Measurements from ENCODE around the gene MYPOP. TPM values are rescaled to one million over a fixed set of nuclear protein-coding genes. Genes with fewer than 3 reads are reported as not detected.

MYPOP gene
- total RNA-seq, 1 donor from 2014 or later = 1.6 TPM

GRCh38 chr19:45852145-45852750 lies 50.2 kb downstream of the MYPOP start:
- H3K27ac ChIP-seq = no peak overlapping the region
- H3K9me3 ChIP-seq = no peaks in the 10 kb centered on the region
- H3K27me3 ChIP-seq = no peaks in the 10 kb centered on the region
- no peak for DNase-seq (ENCODE audit: low spot score in 2 of 2)
- TF ChIP-seq CTCF (IDR thresholded peaks at IDR 0.05) = no peak
- peaks cover 70 to 86% of the 10 kb centered on the region in 2 donors for H3K36me3 ChIP-seq
- no peaks in the 10 kb centered on the region for H3K4me1 ChIP-seq
- no peak overlapping the region for H3K4me3 ChIP-seq
- intact Hi-C loops (cut with DNase I) = no loop called here

- intact Hi-C loops (cut with DNase I) = no loop called here
- no peak for TF ChIP-seq CTCF (IDR thresholded peaks at IDR 0.05)
- Histone ChIP-seq H3K27ac (no peak overlapping the region), H3K4me3 (no peak overlapping the region), H3K27me3 (no peaks in the 10 kb centered on the region), H3K4me1 (no peaks in the 10 kb centered on the region), H3K36me3 (peaks cover 73 to 99% of the 10 kb centered on the region in 2 donors), H3K9me3 (no peaks in the 10 kb centered on the region)
- no peak for DNase-seq (ENCODE audit: low spot score in 2 of 2)
Measured at GRCh38 chr19:45848922-45849321, 53.5 kb downstream of the MYPOP start.

- intact Hi-C loops (cut with DNase I) = no loop called here
- DNase-seq (ENCODE audit: low spot score in 2 of 2) = no peak
- Histone ChIP-seq H3K27ac (no peak overlapping the region), H3K27me3 (no peaks in the 10 kb centered on the region), H3K36me3 (peaks cover 73 to 99% of the 10 kb centered on the region in 2 donors), H3K4me1 (no peaks in the 10 kb centered on the region), H3K9me3 (no peaks in the 10 kb centered on the region), H3K4me3 (no peak overlapping the region)
- TF ChIP-seq CTCF (IDR thresholded peaks at IDR 0.05) = no peak
Measured at GRCh38 chr19:45847663-45848062, 54.8 kb downstream of the MYPOP start.

- TF ChIP-seq CTCF (IDR thresholded peaks at IDR 0.05) = no peak
- Histone ChIP-seq H3K27ac (no peak overlapping the region), H3K9me3 (no peaks in the 10 kb centered on the region), H3K36me3 (peaks cover 76 to 98% of the 10 kb centered on the region in 2 donors), H3K4me3 (no peak overlapping the region), H3K27me3 (no peaks in the 10 kb centered on the region), H3K4me1 (no peaks in the 10 kb centered on the region)
- intact Hi-C loops (cut with DNase I) = no loop called here
- no peak for DNase-seq (ENCODE audit: low spot score in 2 of 2)
Measured at GRCh38 chr19:45842198-45842597, 60.2 kb downstream of the MYPOP start.

Other genes with a start within 250 kb of the MYPOP start
- gene GIPR, start 234.4 kb downstream of the MYPOP start, total RNA-seq = not detected
- gene SNRPD2, start 210.7 kb downstream of the MYPOP start, total RNA-seq = 71.1 TPM
- 7.2 TPM for gene QPCTL, start 209.9 kb downstream of the MYPOP start, total RNA-seq
- gene FBXO46, start 171.7 kb downstream of the MYPOP start, total RNA-seq = 27.5 TPM
- not detected for gene MEIOSIN, start 169.2 kb downstream of the MYPOP start, total RNA-seq
- gene SIX5, start 133.4 kb downstream of the MYPOP start, total RNA-seq = 39.2 TPM
- 76.8 TPM for gene DMPK, start 120.1 kb downstream of the MYPOP start, total RNA-seq
- 110 TPM for gene DMWD, start 109.8 kb downstream of the MYPOP start, total RNA-seq
- gene RSPH6A, start 87.3 kb downstream of the MYPOP start, total RNA-seq = not detected
- gene SYMPK, start 39.5 kb downstream of the MYPOP start, total RNA-seq = 103 TPM
- gene FOXA3, start 38.3 kb downstream of the MYPOP start, total RNA-seq = not detected
- gene IRF2BP1, start 16.5 kb downstream of the MYPOP start, total RNA-seq = 45.7 TPM
- not detected for gene NANOS2, start 12.2 kb upstream of the MYPOP start, total RNA-seq
- gene NOVA2, start 71.3 kb upstream of the MYPOP start, total RNA-seq = 11.3 TPM
- 13.7 TPM for gene CCDC61, start 92.9 kb upstream of the MYPOP start, total RNA-seq
- gene PGLYRP1, start 120.4 kb upstream of the MYPOP start, total RNA-seq = not detected
- not detected for gene IGFL4, start 138.4 kb upstream of the MYPOP start, total RNA-seq
- not detected for gene IGFL3, start 222.1 kb upstream of the MYPOP start, total RNA-seq
- not detected for gene IGFL2, start 245.6 kb upstream of the MYPOP start, total RNA-seq